GM08714 (cell line): ENCODE data around the gene C12orf75.
A peak's percentile ranks its signal among the peaks of the same experiment; 100 is the strongest.

Source experiments
- H3K4me3 ChIP-seq: fragments of 200-500 bp; sonication (Bioruptor generic); 2 replicates; pipeline ENCODE4 v1.5.1; 2014; ENCODE audit warnings: mild to moderate bottlenecking, low read length, inconsistent platforms
- ZNF274 ChIP-seq: IDR thresholded peaks from 2 replicates; pipeline ENCODE4 v1.6.1; 2012; ENCODE audit warnings: mild to moderate bottlenecking, low read depth, low read length

The C12orf75 gene

DNA sequence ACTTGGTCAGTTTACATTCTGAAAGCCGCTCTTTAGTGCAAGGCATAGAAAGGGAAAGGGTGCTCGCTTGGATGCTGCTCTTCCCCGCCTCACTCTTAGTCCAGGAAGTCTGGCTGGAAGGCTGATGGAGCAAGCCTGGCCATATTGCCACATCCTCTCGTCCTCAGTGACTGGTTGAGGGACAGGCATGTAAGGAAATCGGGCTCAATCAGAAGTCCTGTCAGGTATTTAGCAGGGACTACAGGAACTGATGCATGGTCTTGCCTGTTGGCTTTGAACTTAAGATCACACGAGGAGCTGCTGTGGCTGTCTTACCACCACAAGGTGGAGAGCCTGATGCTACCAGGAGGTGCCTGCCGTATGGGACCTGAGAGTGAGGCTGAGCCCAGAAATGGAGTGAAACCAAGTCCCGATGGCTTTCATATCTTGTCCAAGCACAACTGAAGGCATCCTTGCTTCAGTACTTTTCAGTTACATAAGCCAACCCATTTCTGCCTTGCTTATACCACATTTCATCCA, 10.7 kb upstream of the C12orf75 start:
- no peak for TF ChIP-seq ZNF274
- H3K4me3 ChIP-seq = no peak overlapping the region

- no peak overlapping the region for H3K4me3 ChIP-seq
- no peak for TF ChIP-seq ZNF274
Measured at GRCh38 chr12:105321125-105321524, 9.4 kb upstream of the C12orf75 start.

GRCh38 chr12:105322070-105322469, 8.4 kb upstream of the C12orf75 start:
- no peak overlapping the region for H3K4me3 ChIP-seq
- no peak for TF ChIP-seq ZNF274

GRCh38 chr12:105324704-105325103, 5.8 kb upstream of the C12orf75 start:
- H3K4me3 ChIP-seq = peak overlapping the region; percentile 41; the same call in 1 of the 2 replicates
- no peak for TF ChIP-seq ZNF274

- peak overlapping the region; percentile 41; the same call in 1 of the 2 replicates for H3K4me3 ChIP-seq
- no peak for TF ChIP-seq ZNF274
Measured at GRCh38 chr12:105325117-105325516, 5.4 kb upstream of the C12orf75 start.

GRCh38 chr12:105329926-105330282, 587 bp upstream of the C12orf75 start:
- peak overlapping the region; percentile 47; the same call in 1 of the 2 replicates for H3K4me3 ChIP-seq
- no peak for TF ChIP-seq ZNF274

DNA sequence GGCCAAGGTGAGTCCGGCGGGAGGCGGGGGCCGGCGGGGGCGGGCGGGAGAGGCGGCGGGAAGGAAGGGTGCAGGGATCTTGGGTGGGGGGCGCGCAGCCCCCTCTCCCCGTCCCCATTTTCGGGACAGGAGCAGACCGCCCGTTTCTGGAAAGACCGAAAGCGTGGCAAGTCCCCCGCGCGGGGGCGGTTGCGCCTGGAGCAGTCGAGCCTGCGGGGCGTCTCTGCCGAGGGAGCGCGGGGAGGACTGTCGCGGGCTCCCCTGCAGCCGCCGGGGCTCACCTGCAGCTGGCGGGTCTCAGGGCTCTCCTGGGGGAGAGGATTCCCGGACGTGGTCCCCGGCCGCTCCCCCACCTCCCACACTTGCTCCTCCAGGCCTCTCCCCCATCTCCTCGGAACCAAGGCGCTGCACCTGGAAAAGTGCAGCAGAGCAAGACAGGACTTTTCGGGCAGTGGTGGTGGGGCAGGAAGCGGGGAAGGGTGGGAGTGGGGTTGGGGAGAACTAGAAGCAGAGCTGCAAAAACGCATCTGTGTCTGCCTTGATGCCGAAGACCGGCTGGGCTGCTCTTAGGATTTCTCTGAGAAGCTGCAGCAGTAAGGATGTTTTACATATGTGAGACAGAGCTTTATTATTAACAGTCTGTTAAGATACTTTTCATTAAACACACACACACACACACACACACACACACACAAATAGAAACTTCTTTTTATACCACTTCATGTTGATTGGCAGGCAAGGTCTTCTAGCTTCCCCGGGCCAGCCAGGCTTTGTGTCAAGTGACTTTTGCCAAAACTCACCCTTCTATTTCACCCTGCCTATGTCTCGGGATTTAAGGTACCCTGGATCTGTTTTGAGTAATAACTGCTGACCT, 677 bp downstream of the C12orf75 start:
- H3K4me3 ChIP-seq = peak overlapping the region; percentile 79
- no peak for TF ChIP-seq ZNF274

DNA sequence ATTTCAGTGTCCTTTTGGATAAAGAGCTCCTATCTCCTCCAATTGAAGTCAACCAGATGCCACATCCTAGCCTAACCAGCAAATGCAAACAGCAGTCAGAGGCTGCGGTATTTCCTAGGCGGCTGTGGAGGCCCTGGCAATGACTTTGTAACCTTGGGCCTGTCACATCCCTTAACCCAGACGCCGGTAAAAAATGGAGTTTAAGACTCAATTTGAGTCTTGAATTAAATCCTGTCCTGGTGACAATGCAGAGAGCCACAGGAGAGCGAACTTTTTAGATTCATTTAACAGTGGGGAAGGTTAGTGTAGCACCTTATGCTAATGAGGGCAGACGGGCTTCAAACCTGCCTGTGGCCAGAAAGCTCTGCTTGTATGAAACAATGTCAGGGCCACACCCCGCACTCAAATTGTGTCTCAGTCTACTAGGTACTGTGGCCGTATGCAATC, 1.3 kb downstream of the C12orf75 start:
- H3K4me3 ChIP-seq = peak overlapping the region; percentile 79
- TF ChIP-seq ZNF274 = no peak

DNA sequence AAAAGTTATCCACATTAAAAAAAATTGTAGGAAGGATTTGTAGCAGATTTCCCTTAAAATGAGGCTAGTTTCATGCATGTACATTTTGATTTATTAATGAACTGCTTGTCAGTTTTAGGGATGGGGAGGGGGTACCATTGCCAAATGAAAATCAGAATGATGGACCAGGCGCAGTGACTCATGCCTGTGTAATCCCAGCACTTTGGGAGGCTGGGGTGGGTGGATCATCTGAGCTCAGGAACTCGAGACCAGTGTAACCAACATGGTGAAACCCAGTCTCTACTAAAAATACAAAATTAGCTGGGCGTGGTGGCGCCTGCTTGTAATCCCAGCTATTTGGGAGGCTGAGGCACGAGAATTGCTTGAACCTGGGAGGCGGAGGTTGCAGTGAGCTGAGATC, 1.8 kb downstream of the C12orf75 start:
- peak overlapping the region; percentile 79; the same call in 1 of the 2 replicates for H3K4me3 ChIP-seq

DNA sequence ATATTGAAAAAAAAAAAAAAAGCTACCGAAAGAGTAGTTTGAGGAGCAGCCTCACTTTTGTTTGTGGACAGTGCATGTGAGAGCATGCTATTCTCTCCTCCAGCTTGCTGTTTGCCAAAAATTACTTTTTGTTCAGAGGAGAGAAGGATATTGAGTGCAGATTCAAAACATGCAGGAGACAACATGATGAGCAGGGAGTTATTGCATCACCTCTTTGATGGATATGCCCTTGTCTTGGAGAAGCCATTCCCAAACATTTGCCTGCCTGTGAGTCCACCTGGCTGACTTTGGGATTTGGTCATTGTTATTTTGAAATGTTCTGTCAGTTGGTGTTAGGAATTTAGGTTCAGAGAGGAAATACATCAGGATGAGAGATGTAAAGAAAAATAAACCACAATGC, 2.4 kb downstream of the C12orf75 start:
- H3K4me3 ChIP-seq = peak overlapping the region; percentile 54; the same call in 1 of the 2 replicates
- no peak for TF ChIP-seq ZNF274

GRCh38 chr12:105334001-105334400, 3.5 kb downstream of the C12orf75 start:
- H3K4me3 ChIP-seq = peak overlapping the region; percentile 36; the same call in 1 of the 2 replicates
- TF ChIP-seq ZNF274 = no peak

GRCh38 chr12:105334582-105334981, 4.1 kb downstream of the C12orf75 start:
- peak overlapping the region; percentile 24; the same call in 1 of the 2 replicates for H3K4me3 ChIP-seq
- no peak for TF ChIP-seq ZNF274

GRCh38 chr12:105335856-105336255, 5.4 kb downstream of the C12orf75 start:
- no peak overlapping the region; the same call in 1 of the 2 replicates for H3K4me3 ChIP-seq
- TF ChIP-seq ZNF274 = no peak

DNA sequence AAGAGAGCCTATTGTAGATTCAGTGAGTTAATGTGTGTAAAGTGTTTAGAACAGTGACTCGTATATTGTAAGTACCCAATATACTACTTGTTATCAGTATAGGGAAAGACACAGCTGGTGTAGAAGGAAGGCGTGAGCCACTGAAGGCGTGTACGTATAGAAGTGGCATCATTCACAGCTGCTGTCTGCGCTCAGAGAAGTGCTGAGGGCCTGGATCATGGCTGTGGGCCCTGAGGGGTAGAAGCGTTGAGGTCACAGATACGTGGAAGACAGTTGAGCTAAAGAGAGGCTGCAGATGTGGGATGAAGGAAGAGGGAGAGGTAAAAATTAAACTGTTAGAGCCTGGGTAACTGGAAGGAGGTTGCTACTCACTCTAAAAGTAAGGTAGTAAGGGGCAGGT, 5.9 kb downstream of the C12orf75 start:
- no peak for TF ChIP-seq ZNF274
- H3K4me3 ChIP-seq = no peak overlapping the region

- no peak for TF ChIP-seq ZNF274
- no peak overlapping the region for H3K4me3 ChIP-seq
Measured at GRCh38 chr12:105337391-105337790, 6.9 kb downstream of the C12orf75 start.
